GM19238 (cell line): ENCODE data around the gene HDC.
A peak's percentile ranks its signal among the peaks of the same experiment; 100 is the strongest.

Experiments used
- DNase-seq: peaks from one replicate; pipeline ENCODE4 v3.0.0; 2011; ENCODE audit warnings: low spot score; ENCODE audit not compliant: insufficient read length

HDC gene

DNA sequence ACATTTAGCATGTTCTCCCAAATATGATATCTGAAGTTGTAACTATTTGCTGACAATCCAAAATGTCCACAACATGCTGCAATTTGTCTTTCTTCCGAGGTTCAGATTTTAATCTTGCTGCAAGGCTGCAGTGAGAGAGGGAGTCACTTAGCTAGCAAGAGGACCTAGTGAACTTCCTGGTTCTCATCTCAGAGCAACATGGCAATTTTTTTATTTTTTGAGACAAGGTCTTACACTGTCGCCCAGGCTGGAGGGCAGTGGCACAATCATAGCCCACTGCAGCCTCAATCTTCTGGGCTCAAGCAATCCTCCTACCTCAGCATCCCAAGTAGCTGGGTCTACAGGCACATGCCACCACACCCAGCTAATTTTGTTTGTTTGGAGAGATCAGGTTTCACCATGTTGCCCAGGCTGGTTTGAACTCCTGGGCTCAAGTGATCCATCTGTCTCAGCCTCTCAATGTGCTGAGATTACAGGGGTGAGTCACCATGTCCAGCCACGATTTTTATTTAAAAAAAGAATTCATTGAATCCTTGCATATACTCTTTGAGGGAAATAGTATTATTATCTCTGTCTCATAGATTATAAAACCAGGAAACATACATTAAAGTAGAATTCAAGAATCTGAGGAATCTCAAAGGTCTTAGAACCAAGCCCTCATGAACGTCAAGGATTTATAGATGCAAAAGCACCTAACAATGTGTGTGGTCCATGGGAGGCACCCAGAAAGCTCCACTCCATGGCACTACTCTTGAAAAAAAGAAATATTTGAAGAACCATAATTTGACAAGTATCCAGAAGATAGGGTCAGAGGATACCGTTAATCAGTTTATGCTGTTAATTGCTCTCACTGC lies 9.1 kb downstream of the HDC start:
- no peak for DNase-seq

DNA sequence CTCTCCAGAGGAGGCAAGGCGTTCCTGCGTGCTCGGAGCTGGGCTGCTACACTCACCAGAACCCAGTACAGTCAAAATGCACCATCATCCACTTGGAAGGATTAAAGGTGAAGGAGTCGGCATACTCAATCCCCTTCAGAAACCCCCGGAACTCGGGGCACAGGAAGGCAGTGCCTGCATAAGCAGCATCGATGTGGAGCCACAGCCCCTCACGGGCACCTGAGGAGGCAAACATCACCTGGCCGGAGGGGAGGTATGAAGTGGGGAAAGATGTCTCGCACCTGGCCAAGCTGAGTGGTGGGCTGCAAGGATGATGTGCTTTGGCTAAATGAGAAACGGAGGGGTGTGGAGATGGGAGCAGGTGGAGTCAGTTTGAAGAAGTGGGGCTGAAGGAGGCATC lies 13.0 kb downstream of the HDC start:
- DNase-seq: no peak

DNA sequence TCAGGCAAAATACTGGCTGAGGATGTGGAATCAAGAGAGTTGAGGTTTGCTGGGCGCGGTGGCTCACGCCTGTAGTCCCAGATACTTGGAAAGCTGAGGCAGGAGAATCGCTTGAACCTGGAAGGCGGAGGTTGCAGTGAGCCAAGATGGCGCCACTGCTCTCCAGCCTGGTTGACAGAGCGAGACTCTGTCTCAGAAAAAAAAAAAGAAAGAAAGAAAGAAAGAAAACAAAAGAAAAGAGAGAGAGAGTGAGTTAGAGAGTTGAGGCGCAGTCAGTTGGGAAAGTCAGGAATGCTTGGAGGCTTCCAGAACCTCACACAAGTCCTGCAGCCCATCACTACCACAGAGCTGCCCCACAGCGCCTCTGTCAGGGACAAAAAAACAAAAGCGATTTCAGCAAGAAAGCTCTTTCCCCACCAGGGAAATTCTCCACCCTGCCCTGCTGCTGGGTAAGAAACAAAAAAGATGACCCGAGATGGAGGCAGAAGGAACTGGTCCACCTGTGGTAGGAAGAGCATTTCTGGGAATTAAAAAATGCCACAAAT lies 13.8 kb downstream of the HDC start:
- no peak for DNase-seq

DNA sequence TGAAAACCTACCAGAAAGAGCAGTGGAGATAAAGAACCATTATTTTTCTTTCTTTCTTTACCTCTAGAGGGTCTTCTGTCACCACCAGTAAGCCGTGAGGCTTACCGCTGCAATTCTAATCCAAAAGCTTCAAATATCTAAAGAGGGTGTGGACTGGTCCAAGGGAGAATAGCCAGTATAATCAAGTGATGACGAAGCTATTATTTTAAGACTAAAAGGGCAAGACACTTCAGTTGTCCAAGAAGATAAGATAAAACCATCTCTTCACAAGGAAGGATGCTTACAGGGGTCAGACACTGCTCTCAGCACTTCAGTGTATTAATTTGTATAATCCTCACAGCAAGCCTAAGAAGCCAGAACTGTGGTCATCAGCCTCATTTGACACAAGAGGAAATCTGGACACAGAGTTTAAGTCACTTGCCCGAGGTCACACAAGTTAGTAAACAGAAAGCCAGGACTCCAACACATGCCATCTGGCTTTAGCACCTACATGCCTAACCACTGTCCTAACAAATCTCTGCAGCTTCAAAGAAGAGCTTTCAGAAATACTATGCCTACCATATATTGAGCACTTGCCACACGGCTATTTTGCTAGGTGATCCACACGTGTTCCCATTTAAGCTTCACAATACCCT lies 14.6 kb downstream of the HDC start:
- DNase-seq: no peak

DNA sequence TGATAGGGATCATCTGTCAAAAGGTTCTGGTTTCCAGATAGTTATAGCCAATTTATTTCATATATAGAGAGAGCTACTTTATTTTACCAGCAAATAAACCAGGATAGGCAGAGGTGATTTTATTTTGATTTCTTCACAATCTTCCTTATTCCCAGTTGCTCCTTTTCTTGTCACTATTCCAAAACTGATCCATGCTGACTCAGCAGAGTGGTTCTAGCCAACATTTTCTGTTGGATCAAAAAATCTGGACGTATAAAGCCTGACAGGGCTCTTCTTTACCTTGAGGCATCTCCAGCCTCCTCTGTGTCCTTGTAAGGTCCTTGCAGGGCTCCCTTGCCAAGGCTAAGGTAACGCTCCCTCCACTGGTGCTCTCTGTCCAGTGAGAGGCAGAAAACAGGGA lies 15.8 kb downstream of the HDC start:
- DNase-seq: no peak

DNA sequence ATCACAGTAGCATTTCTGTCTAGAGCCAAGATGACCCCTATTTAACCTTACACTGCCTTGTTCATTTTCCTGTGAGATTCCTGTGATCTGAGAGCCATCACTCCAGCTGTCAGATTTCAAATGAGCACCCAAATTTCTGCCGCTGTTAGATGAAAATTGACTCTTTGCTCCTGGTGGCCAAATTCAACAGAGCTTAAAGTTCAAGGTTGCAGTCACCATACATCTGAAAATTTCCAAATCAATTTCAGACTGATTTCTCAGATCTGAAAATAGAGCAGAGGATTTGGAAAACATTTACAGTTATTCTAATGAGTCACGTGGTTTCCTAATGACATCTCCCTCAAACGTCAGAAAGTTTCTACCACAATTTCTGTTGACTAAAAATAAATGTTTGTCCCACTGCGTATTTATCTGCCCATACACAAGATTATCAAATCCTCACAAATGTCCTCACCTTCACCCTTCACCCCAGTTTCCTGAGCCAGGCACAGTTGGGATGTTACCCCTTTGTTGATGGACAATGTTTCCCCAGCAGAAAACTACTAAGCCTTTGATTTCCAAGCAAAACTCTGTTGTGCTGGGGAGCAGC lies 16.4 kb downstream of the HDC start:
- no peak for DNase-seq

DNA sequence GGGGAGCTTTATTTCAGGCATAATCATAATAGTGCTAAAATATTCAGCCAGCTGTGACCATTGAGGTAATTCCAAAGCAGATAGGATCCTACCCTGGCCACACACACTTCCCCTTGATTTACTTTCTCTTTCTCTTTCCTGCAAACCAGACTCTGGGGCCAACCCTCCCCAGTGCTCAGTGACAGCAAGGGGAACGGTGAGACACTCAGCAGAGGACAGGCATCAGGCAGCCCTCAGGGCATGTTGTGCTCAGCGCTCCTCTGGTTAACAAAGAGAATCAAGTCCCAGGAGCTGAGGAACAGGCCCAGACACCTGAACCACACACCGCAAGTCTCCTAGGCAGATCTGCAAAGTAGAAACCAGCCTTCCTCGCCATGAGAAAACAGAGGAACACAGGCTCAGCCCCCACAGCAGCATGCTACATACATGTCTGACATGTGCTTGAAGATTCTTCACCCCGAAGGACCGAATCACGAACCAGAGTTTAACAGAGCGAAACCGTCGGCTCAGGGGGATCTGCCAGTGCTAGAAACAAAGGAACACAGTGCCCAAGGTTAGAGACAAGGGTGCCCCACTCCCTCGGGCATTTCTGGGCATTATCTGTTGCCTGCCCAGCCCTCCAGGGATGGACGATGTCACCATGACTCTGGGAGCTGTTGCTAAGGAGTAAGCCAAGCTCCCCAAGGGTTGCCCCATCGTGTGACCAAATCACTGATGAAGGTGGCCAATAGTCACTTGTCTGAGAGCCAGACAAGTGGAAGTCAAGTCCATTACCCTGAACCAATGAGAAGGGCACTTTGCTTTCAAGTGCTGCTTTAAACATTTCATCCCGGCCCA lies 17.5 kb downstream of the HDC start:
- DNase-seq: peak; percentile 52

DNA sequence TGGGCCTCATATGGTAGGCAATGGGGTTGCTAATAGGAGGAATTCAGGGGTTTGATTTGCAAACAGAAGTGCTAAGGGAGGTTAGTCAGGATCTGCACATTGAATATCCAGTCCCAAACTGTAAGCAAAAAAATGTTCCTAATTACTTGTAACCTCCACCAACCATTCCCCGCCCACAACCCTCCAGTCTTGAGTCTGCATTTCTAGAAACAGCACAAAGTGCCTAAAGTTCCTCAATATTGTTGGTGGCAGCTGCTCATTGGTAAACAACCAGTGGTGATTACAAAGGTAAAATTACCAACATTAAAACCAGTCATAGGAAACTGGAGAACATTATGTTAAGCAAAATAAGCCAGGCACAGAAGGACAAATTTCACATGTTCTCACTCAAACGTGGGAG lies 18.9 kb downstream of the HDC start:
- no peak for DNase-seq

DNA sequence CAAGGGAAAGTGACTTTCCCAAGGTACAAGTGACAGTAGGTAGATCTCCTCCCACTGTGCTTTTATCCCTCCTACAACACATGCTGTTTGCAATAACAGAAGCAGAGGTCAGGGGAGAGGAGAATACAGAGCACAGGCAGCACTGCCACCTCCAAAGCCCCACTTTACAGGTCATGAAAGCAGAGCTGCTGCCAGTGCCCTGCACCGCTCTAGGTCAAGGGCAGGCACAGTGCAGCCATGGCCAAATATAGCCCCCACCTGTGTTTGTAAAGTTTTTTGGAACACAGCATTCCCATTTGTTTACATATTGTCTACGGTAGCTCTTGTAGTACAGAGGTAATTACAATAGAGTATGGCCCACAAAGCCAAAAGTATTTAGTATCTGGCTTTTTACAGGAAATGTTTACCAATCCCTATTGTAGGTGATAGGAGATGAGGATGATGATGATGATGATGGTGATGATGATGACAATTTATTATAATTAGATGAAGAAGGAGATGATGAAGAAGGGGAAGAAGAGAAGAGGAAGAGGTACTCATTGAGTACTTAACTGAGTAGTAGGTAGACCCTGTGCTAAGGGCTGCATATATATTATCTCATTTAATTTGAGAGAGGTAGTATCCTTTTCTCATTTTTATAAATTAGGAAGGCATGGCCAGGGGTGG lies 20.4 kb downstream of the HDC start:
- no peak for DNase-seq

DNA sequence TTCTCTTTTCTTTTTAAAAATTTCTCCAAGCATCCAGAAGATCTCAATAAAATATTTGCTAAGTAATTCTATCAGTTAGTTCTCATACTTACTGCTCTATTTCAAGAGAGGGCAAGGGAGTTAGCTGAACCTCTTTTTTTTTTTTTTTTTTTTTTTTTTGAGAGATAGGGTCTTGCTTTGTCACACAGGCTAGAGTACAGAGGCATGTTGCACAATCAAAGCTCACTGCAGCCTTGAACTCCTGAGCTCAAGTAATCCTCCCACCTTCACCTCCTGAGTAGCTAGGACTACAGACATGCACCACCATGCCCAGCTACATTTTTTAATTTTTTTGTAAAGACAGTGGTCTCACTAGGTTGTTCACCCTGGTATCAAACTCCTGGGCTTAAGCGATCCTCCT lies 21.4 kb downstream of the HDC start:
- DNase-seq: no peak

DNA sequence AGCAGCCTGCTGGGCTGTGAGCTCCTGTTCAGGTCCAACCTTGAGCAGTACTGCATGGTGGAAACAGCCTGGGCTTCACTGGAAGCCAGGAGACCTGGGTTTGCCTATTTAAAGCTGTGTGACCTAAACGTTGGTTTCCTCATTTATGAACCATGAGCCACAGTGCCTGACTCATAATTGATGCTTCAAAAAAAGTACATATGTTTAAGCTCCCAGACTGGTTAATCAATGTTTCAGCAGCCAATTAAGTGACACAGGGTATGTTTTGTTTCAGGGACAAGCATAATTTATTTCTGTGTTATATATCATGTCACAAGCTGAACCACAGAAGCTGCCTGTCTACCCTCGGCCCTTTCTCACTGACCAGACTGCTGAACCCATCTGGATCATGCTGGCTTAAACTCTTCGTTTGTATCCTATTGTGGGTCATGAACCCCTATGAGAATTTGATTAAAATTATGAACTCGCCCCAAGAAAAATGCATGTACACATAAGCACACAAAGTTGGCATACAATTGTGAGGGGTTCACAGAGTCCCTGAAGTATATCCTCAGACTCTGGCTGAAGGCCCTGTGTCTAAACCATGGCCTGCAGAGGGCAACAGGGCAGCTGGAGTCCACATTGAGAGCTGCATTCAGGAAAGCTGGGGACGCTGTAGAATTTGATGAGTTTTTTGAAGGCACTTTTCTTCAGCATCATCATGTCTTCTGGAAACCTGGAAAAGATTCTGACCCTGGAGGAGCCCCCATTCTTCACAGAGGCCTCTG lies 23.7 kb downstream of the HDC start:
- DNase-seq: no peak

DNA sequence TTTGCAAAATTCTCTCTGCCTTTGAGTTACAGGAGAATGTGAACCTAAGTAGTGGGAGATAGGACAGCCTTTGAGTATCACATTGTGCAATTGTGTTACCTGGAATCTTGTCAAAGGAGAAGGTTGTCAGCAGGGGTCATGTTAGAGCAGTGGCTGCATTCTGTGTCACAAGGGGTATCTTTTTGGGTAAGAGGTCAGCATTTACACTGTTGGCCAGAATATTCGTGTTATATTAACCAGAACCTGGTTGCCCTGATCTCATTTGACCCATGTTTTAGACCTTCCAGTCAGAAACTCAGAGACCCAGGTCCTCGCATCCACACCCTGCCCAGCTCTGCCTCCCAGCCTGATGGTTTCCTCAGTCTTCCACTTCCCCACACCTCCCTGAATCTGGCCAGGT lies 27.3 kb downstream of the HDC start:
- DNase-seq: no peak

DNA sequence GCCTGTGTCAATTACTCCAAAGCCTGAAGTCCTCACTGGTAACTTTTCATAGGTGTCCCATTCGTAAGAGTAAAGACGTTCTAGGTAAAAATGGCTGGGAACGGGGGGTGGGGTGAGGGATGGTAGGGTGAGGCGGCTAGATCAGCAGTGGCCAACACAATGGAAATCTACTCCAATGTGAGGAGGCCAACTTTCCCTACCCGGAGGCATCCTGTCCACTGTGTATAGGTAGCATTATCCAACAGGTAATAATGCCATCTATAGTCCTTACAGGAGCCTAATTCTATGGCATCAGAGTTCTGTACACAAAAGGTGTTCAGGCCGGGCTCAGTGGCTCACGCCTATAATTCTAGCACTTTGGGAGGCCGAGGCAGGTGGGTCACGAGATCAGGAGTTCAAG lies 29.1 kb downstream of the HDC start:
- no peak for DNase-seq

DNA sequence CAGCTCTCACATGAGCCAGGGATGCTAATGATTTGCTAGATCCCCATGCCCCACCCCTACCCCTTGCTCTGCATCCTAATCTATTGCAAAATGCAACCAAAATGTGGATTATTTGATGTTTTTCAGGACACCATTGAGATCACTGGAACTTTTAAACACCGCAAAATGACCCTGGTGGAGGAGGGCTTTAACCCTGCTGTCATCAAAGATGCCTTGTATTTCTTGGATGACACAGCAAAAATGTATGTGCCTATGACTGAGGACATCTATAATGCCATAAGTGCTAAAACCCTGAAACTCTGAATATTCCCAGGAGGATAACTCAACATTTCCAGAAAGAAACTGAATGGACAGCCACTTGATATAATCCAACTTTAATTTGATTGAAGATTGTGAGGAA lies 29.7 kb downstream of the HDC start:
- no peak for DNase-seq

DNA sequence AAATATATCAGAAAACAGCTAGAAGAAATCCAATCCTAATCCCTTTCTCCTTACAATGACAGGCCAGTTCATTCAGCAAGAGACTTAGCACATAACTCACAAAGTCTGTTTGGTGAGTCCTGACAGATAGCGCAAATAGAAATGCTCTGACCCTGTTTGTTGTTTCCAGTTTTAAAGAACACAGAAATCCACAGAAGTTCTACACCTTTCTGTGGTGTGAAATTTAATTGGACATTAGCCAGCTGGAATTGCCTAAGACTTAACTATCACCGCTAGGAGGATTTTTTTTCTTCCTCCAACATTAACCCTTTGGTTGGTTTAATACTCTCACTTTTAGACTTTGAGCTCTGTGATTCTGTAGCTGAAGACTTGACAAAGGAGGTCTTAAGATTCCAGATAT lies 30.8 kb downstream of the HDC start:
- DNase-seq: no peak

DNA sequence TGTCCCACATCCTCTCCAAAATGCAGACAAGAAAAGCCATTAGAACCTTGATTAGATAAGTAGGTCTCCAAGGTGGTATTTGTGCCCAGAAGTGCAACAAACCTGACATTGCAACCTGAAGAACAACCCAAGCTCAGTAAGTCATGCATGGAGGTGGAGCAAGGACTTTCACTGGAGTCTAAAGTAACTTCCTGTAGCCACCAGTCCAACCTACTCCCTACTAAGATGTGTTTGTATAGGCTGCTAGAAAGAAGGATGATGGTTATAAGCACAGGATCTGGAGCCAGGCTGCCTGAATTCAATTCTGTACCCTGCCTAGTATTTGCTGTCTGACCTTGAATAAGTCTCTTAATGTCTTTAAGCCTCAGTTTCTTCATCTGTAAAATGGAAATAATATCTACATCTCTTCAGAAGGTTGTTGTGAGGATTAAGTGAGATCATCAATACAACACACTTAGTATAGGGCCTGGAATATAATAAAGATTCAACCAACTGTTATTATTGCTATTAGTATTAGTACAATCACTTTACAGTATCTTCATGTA lies 32.3 kb downstream of the HDC start:
- DNase-seq: no peak

DNA sequence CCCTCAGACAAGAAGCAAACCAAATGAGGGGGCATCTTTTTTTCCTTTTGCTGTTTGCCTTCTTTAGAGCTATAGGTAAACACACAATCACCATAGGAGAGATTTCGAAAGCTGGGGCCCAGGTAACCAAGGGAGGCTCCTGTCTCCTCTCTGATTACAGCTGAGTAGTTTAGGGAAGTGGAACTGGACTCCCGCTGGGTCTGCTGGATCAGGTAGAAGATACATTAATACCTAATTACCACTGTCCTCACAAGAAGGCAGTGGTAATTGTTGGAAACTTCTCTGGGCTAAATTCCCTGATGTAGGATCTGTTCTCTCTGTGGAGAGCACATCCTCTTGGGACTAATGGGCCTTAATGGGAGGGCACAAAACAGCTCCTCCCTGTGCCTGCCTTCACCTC lies 32.7 kb downstream of the HDC start:
- no peak for DNase-seq

DNA sequence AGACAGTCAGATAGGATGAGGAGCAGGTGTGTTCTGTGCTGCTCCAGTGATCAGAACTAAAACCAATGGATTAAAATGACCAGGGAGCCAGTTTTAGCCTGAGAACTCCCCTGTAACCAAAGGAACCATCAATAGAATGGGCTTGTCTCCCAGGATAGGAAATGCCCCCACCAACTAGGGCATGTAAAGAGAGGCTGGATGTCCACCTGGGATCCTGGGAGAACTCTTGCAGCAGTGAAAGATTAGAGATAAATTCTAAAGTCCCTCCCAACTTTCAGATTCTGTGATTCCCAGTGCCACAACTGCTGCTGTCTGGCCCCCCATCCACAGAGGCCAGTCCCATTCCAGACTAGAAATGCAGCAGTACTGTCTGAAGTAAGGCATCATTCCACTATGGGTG lies 33.8 kb downstream of the HDC start:
- DNase-seq: no peak

DNA sequence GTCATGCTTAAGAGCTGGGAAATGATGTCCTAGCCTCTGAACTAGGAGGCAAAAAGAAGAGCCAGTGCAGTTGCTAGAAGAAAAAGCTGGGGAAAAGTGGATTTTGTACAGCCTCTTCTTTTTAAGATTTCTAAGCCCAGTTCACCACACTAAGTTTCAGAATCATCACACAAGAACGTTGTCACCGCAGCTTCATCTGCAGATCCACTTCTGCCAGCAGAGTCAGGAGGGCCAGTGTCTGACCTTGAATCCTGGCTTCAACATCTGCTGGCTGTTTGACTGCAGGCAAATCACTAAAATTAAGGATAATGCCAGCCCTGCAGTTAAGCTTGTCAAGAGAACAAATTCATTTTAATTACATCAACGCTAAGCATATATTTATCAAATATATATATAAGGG lies 36.2 kb downstream of the HDC start:
- DNase-seq: no peak

DNA sequence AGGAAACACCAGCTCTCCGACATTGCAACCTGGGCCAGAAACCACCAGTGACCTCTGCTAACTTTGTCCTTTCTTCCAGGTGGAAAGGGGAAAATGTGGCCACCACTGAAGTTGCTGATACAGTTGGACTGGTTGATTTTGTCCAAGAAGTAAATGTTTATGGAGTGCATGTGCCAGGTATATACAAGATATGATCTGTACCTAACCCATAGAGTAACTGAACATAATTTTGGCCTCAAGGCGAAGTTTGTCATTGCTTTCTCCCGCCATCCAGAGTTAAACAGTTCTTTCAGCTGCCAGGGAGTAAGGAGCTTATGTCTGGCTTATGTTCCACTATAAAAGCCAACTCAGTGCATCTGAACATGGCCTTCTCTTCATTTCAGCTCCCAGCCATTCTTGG lies 36.7 kb downstream of the HDC start:
- DNase-seq: no peak
